Gastrocnemius medialis (tissue), 4 donors: Measurements from ENCODE around the gene CACNA2D3. TPM values are rescaled to one million over a fixed set of nuclear protein-coding genes. Genes with fewer than 3 reads are reported as not detected.
"Not testable (repeated sequence)": the region's sequence is repeated elsewhere in the genome, so short reads cannot be mapped to it uniquely, and the experiment has no call there.

Experiments used
- ATAC-seq, 2 donors: fragments of 150-250 bp; one replicate each; pipeline ENCODE4 v1.9.1; 2016
- DNase-seq, 2 donors: peaks; one replicate each; pipeline ENCODE4 v3.0.0-alpha.2; 2019
- H3K27ac ChIP-seq, 4 donors: fragments of 200-600 bp; sonication (generic); 1 replicate in 1 of 4; 2 replicates in 3 of 4; pipeline ENCODE4 v1.5.1; 2016 to 2018; ENCODE audit warnings: mild to moderate bottlenecking in 2 of 4, moderate library complexity in 1 of 4
- H3K27me3 ChIP-seq, 3 donors: fragments of 200-600 bp; sonication (generic) in 2 of 3; 1 replicate in 1 of 3; 2 replicates in 2 of 3; pipeline versions ENCODE4 v1.5.1 to v1.6.0; 2016 to 2019; ENCODE audit warnings: mild to moderate bottlenecking in 1 of 3, moderate library complexity in 1 of 3
- H3K36me3 ChIP-seq, 2 donors: fragments of 200-600 bp; sonication (generic) in 1 of 2; one replicate each; pipeline ENCODE4 v1.5.1; 2017 to 2018
- H3K4me1 ChIP-seq, 2 donors: fragments of 200-600 bp; sonication (generic) in 1 of 2; one replicate each; pipeline ENCODE4 v1.5.1; 2016 to 2017; ENCODE audit warnings: mild to moderate bottlenecking in 2 of 2
- H3K4me3 ChIP-seq, 4 donors: fragments of 200-600 bp; sonication (generic) in 3 of 4; 1 replicate in 1 of 4; 2 replicates in 3 of 4; pipeline ENCODE4 v1.5.1; 2016 to 2019; ENCODE audit warnings: mild to moderate bottlenecking in 2 of 4
- H3K9me3 ChIP-seq, 3 donors: fragments of 200-600 bp; sonication (generic) in 2 of 3; 1 replicate in 1 of 3; 2 replicates in 2 of 3; pipeline ENCODE4 v1.5.1; 2016 to 2019
- POLR2A ChIP-seq, 2 donors: fragments of 450-650 bp; IDR thresholded peaks; one replicate each; pipeline ENCODE4 v1.6.1; 2017; ENCODE audit warnings: antibody characterized with exemption in 2 of 2, mild to moderate bottlenecking in 2 of 2, moderate library complexity in 2 of 2
- in situ Hi-C, 4 donors: fragments of 200-750 bp; cut with MboI; loops; one replicate each; pipeline versions ENCODE4 v1.15.0 to v1.8.0; 2017; ENCODE audit warnings: low sequenced_read_pairs in 4 of 4
- intact Hi-C: fragments of 100-400 bp; cut with DNase I; formaldehyde crosslinking; loops from one replicate; pipeline ENCODE4 v1.15.1; 2023; ENCODE audit warnings: low total_unique reads
- total RNA-seq, 4 donors: library from RNA; depleted of rRNA; stranded (reverse); fragments of >200 nt; gene quantifications; one replicate each; pipeline versions ENCODE4 v1.1.0 to v1.2.3, GENCODE V29; 2016
- TF ChIP-seq, protein P1 (sequence below), 5 experiments: fragments of 450-650 bp in 3 of 5; fragments of 200-600 bp in 2 of 5; sonication (generic) in 2 of 5; IDR thresholded peaks in 4 of 5; conservative IDR thresholded peaks in 1 of 5; 1 replicate in 4 of 5; 2 replicates in 1 of 5; pipeline ENCODE4 v1.5.1; 2016 to 2019; ENCODE audit warnings: antibody characterized with exemption in 5 of 5, mild to moderate bottlenecking in 3 of 5, moderate library complexity in 3 of 5

Gene CACNA2D3
- total RNA-seq, 4 donors from 2014 or later: 4.7 to 14.4 (median 7.1) TPM

DNA sequence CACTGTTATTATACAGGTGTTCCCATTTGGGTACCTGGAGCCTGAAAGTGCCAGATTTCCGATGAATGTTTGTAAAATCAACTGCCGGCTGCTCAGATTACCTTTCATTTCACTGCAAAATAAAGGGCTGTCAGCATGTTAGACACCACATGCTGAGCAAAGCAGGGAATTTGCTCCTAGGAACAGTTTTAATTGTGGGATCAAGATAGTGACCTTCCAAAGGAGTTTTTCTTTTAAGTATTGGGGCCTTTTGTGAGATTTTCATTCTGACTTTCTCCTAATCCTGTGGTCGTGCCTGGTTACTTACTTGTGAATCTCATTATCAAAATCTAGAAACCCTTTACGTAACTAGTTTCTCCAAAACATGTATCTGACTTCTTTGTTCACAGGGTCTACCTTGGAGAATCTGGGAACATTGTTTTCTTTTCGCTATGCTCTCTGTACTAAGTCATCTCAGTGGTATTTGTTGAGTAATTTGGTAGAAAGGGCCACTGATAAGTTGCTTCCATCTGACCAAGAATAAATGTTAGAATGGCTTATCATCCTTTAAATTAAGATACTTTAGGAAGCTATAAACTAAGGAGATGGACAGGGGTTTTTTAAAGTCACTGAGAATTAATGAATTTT is 846.3 kb downstream of the CACNA2D3 start:
- in situ Hi-C loops (loop anchor here in 1 of 4 donors (25.0 kb wide), 1 partner anchor 106 kb away; no protein-coding TSS in a partner anchor), intact Hi-C loops (no loop called here)
- Histone ChIP-seq H3K4me1 (no peaks in the 10 kb centered on the region), H3K27ac (no peak overlapping the region), H3K4me3 (no peak overlapping the region), H3K36me3 (no peaks in the 10 kb centered on the region), H3K9me3 (no peaks in the 10 kb centered on the region), H3K27me3 (no peaks in the 10 kb centered on the region)
- DNase-seq (no peak), ATAC-seq (no peak)
- TF ChIP-seq, protein P1, sequence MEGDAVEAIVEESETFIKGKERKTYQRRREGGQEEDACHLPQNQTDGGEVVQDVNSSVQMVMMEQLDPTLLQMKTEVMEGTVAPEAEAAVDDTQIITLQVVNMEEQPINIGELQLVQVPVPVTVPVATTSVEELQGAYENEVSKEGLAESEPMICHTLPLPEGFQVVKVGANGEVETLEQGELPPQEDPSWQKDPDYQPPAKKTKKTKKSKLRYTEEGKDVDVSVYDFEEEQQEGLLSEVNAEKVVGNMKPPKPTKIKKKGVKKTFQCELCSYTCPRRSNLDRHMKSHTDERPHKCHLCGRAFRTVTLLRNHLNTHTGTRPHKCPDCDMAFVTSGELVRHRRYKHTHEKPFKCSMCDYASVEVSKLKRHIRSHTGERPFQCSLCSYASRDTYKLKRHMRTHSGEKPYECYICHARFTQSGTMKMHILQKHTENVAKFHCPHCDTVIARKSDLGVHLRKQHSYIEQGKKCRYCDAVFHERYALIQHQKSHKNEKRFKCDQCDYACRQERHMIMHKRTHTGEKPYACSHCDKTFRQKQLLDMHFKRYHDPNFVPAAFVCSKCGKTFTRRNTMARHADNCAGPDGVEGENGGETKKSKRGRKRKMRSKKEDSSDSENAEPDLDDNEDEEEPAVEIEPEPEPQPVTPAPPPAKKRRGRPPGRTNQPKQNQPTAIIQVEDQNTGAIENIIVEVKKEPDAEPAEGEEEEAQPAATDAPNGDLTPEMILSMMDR (IDR thresholded peaks at IDR 0.05 in 4 of 5, conservative IDR thresholded peaks at IDR 0.05 in 1 of 5): no peak
- TF ChIP-seq POLR2A (IDR thresholded peaks at IDR 0.05): no peak

DNA sequence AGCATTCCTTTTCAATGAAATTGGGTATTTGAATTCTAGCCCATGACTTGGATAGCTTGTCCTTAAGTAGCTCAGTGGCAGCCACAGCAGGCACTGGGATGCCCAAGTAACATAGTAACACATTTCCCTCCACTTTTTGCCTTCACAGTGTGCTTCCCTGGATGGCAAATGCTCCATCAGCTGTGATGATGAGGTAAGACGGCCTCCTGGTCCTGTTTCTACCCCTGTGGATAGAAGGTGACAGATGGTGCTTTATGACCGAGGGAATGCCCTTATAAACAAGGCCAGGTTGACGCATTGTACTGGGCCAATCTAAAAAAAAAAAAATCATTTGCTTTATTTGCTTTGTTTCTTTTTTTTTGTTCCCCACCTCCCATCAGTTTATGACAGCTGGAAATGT is 847.3 kb downstream of the CACNA2D3 start:
- intact Hi-C loops: no loop called here
- TF ChIP-seq, protein P1 (IDR thresholded peaks at IDR 0.05 in 4 of 5, conservative IDR thresholded peaks at IDR 0.05 in 1 of 5): no peak
- TF ChIP-seq POLR2A (IDR thresholded peaks at IDR 0.05): no peak
- H3K27ac ChIP-seq: no peak overlapping the region
- H3K4me1 ChIP-seq: no peaks in the 10 kb centered on the region
- H3K4me3 ChIP-seq: no peak overlapping the region
- ATAC-seq (no peak), DNase-seq (no peak)
- no peaks in the 10 kb centered on the region for H3K36me3 ChIP-seq
- no peaks in the 10 kb centered on the region for H3K27me3 ChIP-seq
- no peaks in the 10 kb centered on the region for H3K9me3 ChIP-seq
- in situ Hi-C loops: loop anchor here in 1 of 4 donors (25.0 kb wide), 1 partner anchor 107 kb away; no protein-coding TSS in a partner anchor

DNA sequence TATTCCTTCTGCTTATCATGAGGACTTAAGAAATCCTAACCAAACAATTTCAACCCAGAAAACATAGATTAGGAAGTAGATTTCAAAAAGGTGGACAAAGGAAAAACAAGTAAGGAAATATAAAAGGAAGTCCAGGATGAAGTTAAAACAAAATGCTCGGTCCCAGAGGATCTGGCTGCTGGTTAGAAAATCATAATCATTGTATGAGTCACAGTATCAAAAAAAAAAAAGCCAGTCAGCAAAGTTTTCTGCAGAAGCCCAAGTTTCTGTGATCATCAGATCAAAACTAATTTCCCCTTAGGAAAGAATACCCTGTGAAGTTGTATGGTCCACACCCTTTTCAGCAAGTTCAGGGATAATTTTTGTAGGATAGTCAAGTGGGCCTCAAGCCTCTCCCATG is 848.5 kb downstream of the CACNA2D3 start:
- Histone ChIP-seq H3K4me1 (no peaks in the 10 kb centered on the region), H3K9me3 (no peaks in the 10 kb centered on the region), H3K27me3 (no peaks in the 10 kb centered on the region), H3K4me3 (no peak overlapping the region), H3K36me3 (no peaks in the 10 kb centered on the region), H3K27ac (no peak overlapping the region)
- DNase-seq (no peak), ATAC-seq (no peak)
- intact Hi-C loops: no loop called here
- TF ChIP-seq POLR2A (IDR thresholded peaks at IDR 0.05): no peak
- TF ChIP-seq, protein P1 (IDR thresholded peaks at IDR 0.05 in 4 of 5, conservative IDR thresholded peaks at IDR 0.05 in 1 of 5): no peak
- in situ Hi-C loops: loop anchor here in 1 of 4 donors (25.0 kb wide), 1 partner anchor 109 kb away; no protein-coding TSS in a partner anchor

DNA sequence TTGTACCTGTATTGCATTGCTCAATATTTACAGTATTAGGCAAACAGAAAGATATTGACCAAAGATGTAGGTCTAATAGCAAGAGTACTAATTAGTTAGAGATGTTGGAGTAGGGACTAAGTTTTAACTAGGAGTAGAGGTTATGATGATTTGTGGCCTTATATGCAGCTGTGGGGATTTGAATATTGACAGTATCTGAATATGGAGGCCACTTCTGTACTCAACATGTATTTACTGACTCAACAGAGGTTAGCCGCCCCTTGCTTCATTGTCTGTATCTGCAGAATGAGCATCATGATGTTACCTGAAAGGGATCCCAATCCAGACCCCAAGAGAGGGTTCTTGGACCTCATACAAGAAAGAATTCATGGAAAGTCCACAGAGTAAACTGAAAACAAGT is 855.1 kb downstream of the CACNA2D3 start:
- in situ Hi-C loops: no loop called here
- ATAC-seq: no peak
- TF ChIP-seq, protein P1 (IDR thresholded peaks at IDR 0.05 in 4 of 5, conservative IDR thresholded peaks at IDR 0.05 in 1 of 5): no peak
- no peak for TF ChIP-seq POLR2A (IDR thresholded peaks at IDR 0.05)
- H3K36me3 ChIP-seq: no peaks in the 10 kb centered on the region
- H3K9me3 ChIP-seq: no peaks in the 10 kb centered on the region
- H3K27ac ChIP-seq: no peak overlapping the region
- no peak overlapping the region for H3K4me3 ChIP-seq
- intact Hi-C loops: no loop called here
- DNase-seq: no peak
- no peaks in the 10 kb centered on the region for H3K27me3 ChIP-seq
- H3K4me1 ChIP-seq: no peaks in the 10 kb centered on the region

DNA sequence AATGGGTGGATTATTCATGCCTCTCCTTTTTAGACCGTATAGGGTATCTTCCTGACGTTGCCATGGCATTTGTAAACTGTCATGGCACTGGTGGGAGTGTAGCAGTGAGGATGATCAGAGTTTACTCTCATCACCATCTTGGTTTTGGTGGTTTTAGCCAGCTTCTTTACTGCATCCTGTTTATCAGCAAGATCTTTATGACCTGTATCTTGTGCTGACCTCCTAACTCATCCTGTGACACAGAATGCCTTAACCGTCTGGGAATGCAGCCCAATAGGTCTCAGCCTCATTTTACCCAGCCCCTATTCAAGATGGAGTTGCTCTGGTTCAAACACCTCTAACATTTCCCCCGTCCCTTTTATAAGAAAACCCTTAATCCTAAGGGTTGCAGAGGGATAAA is 855.6 kb downstream of the CACNA2D3 start:
- DNase-seq, H3K27me3 ChIP-seq, H3K4me1 ChIP-seq, H3K9me3 ChIP-seq, H3K4me3 ChIP-seq, intact Hi-C loops, ATAC-seq, in situ Hi-C loops, H3K36me3 ChIP-seq, H3K27ac ChIP-seq: not testable (repeated sequence)
